HepG2 (cell line): Measurements from ENCODE around the gene GADD45GIP1. TPM values are rescaled to one million over a fixed set of nuclear protein-coding genes. Genes with fewer than 3 reads are reported as not detected.

Experiments used
- ATAC-seq: fragments of 200-7000 bp; cut with Tn5 transposase; 3 replicates; pipeline ENCODE4 v1.9.1; 2020; ENCODE audit warnings: mild to moderate bottlenecking, moderate library complexity
- BruUV-seq: library from RNA; stranded (reverse); fragments of 400-500 nt; replicated peaks from 2 replicates; lab custom pipeline; 2021; lab: Mats Ljungman, UMichigan
- CTCF ChIA-PET: fragments of 300-600 bp; formaldehyde crosslinking; extraction: SDS; loops from one replicate; lab custom pipeline; 2021; ENCODE audit warnings: low total read pairs, inconsistent platforms, low intra/inter-chr PET ratio; lab: Yijun Ruan, JAX
- POLR2A ChIA-PET: fragments of 350-600 bp; sonication (Branson Sonifier 250); formaldehyde crosslinking; loops from one replicate; lab custom pipeline; 2020; ENCODE audit warnings: antibody characterized with exemption, inconsistent platforms; lab: Yijun Ruan, JAX
- DNase-seq: peaks from one replicate; pipeline ENCODE4 v3.0.0-alpha.2; 2015; ENCODE audit warnings: low spot score
- FAIRE-seq: peaks from 3 replicates; lab custom pipeline; 2011; peaks lifted over from hg19 to GRCh38; lab: Jason Lieb, UNC
- H2AFZ ChIP-seq: one replicate; pipeline ENCODE4 v1.6.1; 2011; ENCODE audit warnings: low read length, inconsistent platforms
- H3K27ac ChIP-seq: fragments of 300-600 bp; 3 replicates; pipeline ENCODE4 v1.8.0; 2011; ENCODE audit warnings: mixed run types, mild to moderate bottlenecking, mixed read lengths, low read length, inconsistent platforms; ENCODE audit not compliant: insufficient read depth; ENCODE audit errors: extremely low read length
- H3K27me3 ChIP-seq, 2 experiments: fragments of 200-600 bp in 1 of 2; 2 replicates in 1 of 2; 3 replicates in 1 of 2; pipeline versions ENCODE4 v1.6.0 to v1.8.0; 2011; ENCODE audit warnings: low read length in 2 of 2, mild to moderate bottlenecking in 2 of 2, moderate library complexity in 2 of 2, inconsistent platforms in 1 of 2; ENCODE audit not compliant: insufficient read depth in 2 of 2, control insufficient read depth in 1 of 2
- H3K36me3 ChIP-seq, 2 experiments: fragments of 200-600 bp in 1 of 2; replicated peaks in 1 of 2; 2 replicates in 1 of 2; 3 replicates in 1 of 2; pipeline versions ENCODE4 v1.5.1 to v1.8.0; 2011; ENCODE audit warnings: low read length in 2 of 2, inconsistent platforms in 1 of 2; ENCODE audit not compliant: insufficient read depth in 2 of 2, control insufficient read depth in 1 of 2
- H3K4me1 ChIP-seq: 2 replicates; pipeline ENCODE4 v1.5.1; 2012; ENCODE audit warnings: low read length, inconsistent platforms; ENCODE audit not compliant: insufficient read depth
- H3K4me2 ChIP-seq: 2 replicates; pipeline ENCODE4 v1.6.0; 2011; ENCODE audit warnings: low read depth, low read length, inconsistent platforms
- H3K4me3 ChIP-seq, 3 experiments: fragments of 200-600 bp in 1 of 3; sonication (generic), shearing (Covaris generic) in 1 of 3; replicated peaks in 1 of 3; 2 replicates each; pipeline ENCODE4 v1.5.1; 2011 to 2016; ENCODE audit warnings: low read length in 3 of 3, inconsistent platforms in 2 of 3, low read depth in 2 of 3, mild to moderate bottlenecking in 2 of 3, control low read depth in 1 of 3, mixed read lengths in 1 of 3; ENCODE audit not compliant: insufficient read depth in 1 of 3
- H3K79me2 ChIP-seq: one replicate; pipeline ENCODE4 v1.6.1; 2011; ENCODE audit warnings: low read length, inconsistent platforms; ENCODE audit not compliant: insufficient read depth
- H3K9ac ChIP-seq: 2 replicates; pipeline ENCODE4 v1.6.0; 2011; ENCODE audit warnings: mild to moderate bottlenecking, low read depth, low read length, inconsistent platforms; ENCODE audit not compliant: insufficient read depth
- H3K9me3 ChIP-seq: 2 replicates; pipeline ENCODE4 v1.5.1; 2012; ENCODE audit warnings: mild to moderate bottlenecking, low read length
- H4K20me1 ChIP-seq: 2 replicates; pipeline ENCODE4 v1.6.0; 2011; ENCODE audit warnings: inconsistent platforms, mild to moderate bottlenecking, low read length, moderate library complexity; ENCODE audit not compliant: insufficient read depth
- ARID3A ChIP-seq: IDR thresholded peaks from 2 replicates; pipeline ENCODE4 v1.6.1; 2012; ENCODE audit warnings: low read depth, low read length, improper control_type of control experiment
- CENPX ChIP-seq: sonication (generic); formaldehyde crosslinking; IDR thresholded peaks from 2 replicates; pipeline ENCODE4 v1.9.0; 2021; ENCODE audit warnings: mild to moderate bottlenecking, missing genetic modification reagents, moderate library complexity
- CHCHD3 ChIP-seq: sonication (generic); formaldehyde crosslinking; IDR thresholded peaks from 2 replicates; pipeline ENCODE4 v1.8.0; 2022; ENCODE audit warnings: mild to moderate bottlenecking, missing genetic modification reagents, moderate library complexity
- ELF4 ChIP-seq: sonication (generic); formaldehyde crosslinking; IDR thresholded peaks from 2 replicates; pipeline ENCODE4 v1.5.0; 2020; ENCODE audit warnings: missing genetic modification reagents, mild to moderate bottlenecking, moderate library complexity, borderline replicate concordance
- MAFF ChIP-seq: IDR thresholded peaks from 2 replicates; pipeline ENCODE4 v1.6.1; 2011; ENCODE audit warnings: low read depth, low read length, improper control_type of control experiment
- MAFK ChIP-seq, 2 experiments: IDR thresholded peaks in 1 of 2; conservative IDR thresholded peaks in 1 of 2; 2 replicates each; pipeline ENCODE4 v1.6.1; 2011; ENCODE audit warnings: improper control_type of control experiment in 2 of 2, low read length in 2 of 2
- RBM22 ChIP-seq: fragments of 200-400 bp; formaldehyde crosslinking; optimal IDR thresholded peaks from 2 replicates; pipeline ENCODE3; 2017; ENCODE audit warnings: mild to moderate bottlenecking, low read length, moderate library complexity
- SRY ChIP-seq: sonication (generic); formaldehyde crosslinking; IDR thresholded peaks from 2 replicates; pipeline ENCODE4 v1.8.0; 2022; ENCODE audit warnings: mild to moderate bottlenecking, missing genetic modification reagents
- THRA ChIP-seq: sonication (generic); formaldehyde crosslinking; IDR thresholded peaks from 2 replicates; pipeline ENCODE4 v1.4.0; 2020; ENCODE audit warnings: missing genetic modification reagents, borderline replicate concordance
- ZBTB10 ChIP-seq: sonication (generic); formaldehyde crosslinking; IDR thresholded peaks from 2 replicates; pipeline ENCODE4 v1.4.0; 2020; ENCODE audit warnings: missing genetic modification reagents, borderline replicate concordance
- ZNF367 ChIP-seq: sonication (generic); formaldehyde crosslinking; IDR thresholded peaks from 2 replicates; pipeline ENCODE4 v1.4.0; 2020; ENCODE audit warnings: missing genetic modification reagents, borderline replicate concordance
- ZNF598 ChIP-seq: sonication (generic); formaldehyde crosslinking; IDR thresholded peaks from 2 replicates; pipeline ENCODE4 v1.5.1; 2020; ENCODE audit warnings: mild to moderate bottlenecking, missing genetic modification reagents, borderline replicate concordance
- WGBS: methylation state at CpG from one replicate; pipeline ENCODE4 v1.1.6; 2017; ENCODE audit warnings: low lambda C conversion rate; 5-methylcytosine and 5-hydroxymethylcytosine counted together
- in situ Hi-C: cut with HindIII; loops from 2 replicates; pipeline ENCODE4 v1.10.0; 2017; ENCODE audit warnings: low pct_unique_long_range_greater_than_20kb; ENCODE audit not compliant: extremely low pct_ligation_motif_present
- intact Hi-C: fragments of 100-400 bp; cut with micrococcal nuclease; formaldehyde crosslinking; loops from one replicate; pipeline ENCODE4 v1.10.0; 2022; ENCODE audit not compliant: unreplicated experiment
- polyA plus RNA-seq, 8 experiments: library from polyadenylated mRNA; depleted of rRNA in 3 of 8; stranded (reverse) in 7 of 8; unstranded in 1 of 8; fragments of >200 nt; fragmentation: Illumina TruSeq in 4 of 8; extraction: Trizol in 4 of 8; gene quantifications; 2 replicates each; pipeline versions ENCODE4 v1.2.1 to v1.2.3, GENCODE V29; 2011 to 2016; ENCODE audit warnings: low read depth in 4 of 8, missing spikeins in 1 of 8, mixed read lengths in 1 of 8; ENCODE audit not compliant: insufficient read depth in 1 of 8
- total RNA-seq, 5 experiments: library from RNA; depleted of rRNA; stranded (reverse); fragments of >200 nt; fragmentation: Illumina TruSeq; extraction: Trizol; gene quantifications; 2 replicates each; pipeline ENCODE4 v1.2.3, GENCODE V29; 2016; ENCODE audit warnings: low read depth in 1 of 5
- TF ChIP-seq, protein P1 (sequence below): sonication (generic); formaldehyde crosslinking; IDR thresholded peaks from 2 replicates; pipeline ENCODE4 v1.4.0; 2020; ENCODE audit warnings: low read depth, mild to moderate bottlenecking, missing genetic modification reagents

The GADD45GIP1 gene
- total and polyA plus RNA-seq, 2 of the 13 experiments (the other 11 are each of a cell fraction or from before 2014, with no cell fraction given), result 24.6 to 30.7 TPM

DNA sequence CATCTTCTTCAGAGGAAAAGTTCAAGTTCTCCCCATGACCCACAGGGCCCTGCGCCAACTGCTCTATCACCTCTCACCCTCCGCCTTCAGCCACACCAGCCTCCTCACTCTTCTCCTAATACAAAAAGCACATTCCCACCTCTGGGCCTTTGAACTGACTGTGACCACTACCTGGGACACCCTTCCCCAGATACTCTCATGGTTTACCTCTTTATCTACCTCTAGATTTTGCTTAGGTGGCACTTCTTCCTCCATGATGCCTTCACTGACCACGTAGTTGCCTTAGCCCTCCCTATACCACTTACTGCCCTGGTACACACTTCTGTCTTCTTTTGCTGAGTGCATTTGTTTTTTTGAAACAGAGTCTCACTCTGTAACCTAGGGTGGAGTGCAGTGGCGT lies 34.1 kb downstream of the GADD45GIP1 start:
- H4K20me1 ChIP-seq, result no peaks in the 10 kb centered on the region
- H3K79me2 ChIP-seq, result no peaks in the 10 kb centered on the region
- BruUV-seq, result no TSS peak
- intact Hi-C loops (no loop called here), in situ Hi-C loops (no loop called here)
- no peaks in the 10 kb centered on the region; a peak in 1 of 5 replicates for H3K27me3 ChIP-seq
- H3K27ac ChIP-seq, result no peak overlapping the region
- H3K4me3 ChIP-seq, result no peak overlapping the region
- no peak overlapping the region for H3K9ac ChIP-seq
- DNase-seq, result no peak
- H3K4me2 ChIP-seq, result no peak overlapping the region
- WGBS, result 98% methylated on average over 4 of the region's 4 CpGs
- H2AFZ ChIP-seq, result no peak overlapping the region
- CTCF ChIA-PET, result no interaction called here
- no peak for FAIRE-seq
- TF ChIP-seq CHCHD3 (CRISPR knock-in tag) (no peak), RBM22 (peak; percentile 24), ELF4 (no peak), MAFF (peak; percentile 61), SRY (CRISPR knock-in tag) (no peak), MAFK (conservative IDR thresholded peaks at IDR 0.05 in 1 of 2, IDR thresholded peaks at IDR 0.05 in 1 of 2; ENCODE audit: low read length in 2 of 2) (peak; percentile 50 to 77), THRA (no peak), CENPX (no peak), ZBTB10 (CRISPR knock-in tag) (no peak), ARID3A (no peak), ZNF598 (CRISPR knock-in tag) (no peak), ZNF367 (CRISPR knock-in tag) (no peak)
- TF ChIP-seq, protein P1, sequence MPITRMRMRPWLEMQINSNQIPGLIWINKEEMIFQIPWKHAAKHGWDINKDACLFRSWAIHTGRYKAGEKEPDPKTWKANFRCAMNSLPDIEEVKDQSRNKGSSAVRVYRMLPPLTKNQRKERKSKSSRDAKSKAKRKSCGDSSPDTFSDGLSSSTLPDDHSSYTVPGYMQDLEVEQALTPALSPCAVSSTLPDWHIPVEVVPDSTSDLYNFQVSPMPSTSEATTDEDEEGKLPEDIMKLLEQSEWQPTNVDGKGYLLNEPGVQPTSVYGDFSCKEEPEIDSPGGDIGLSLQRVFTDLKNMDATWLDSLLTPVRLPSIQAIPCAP (CRISPR knock-in tag), result no peak
- peaks cover 26 to 38% of the 10 kb centered on the region in 2 experiments for H3K36me3 ChIP-seq
- no peaks in the 10 kb centered on the region for H3K9me3 ChIP-seq
- POLR2A ChIA-PET, result no interaction called here
- ATAC-seq, result no peak
- no peaks in the 10 kb centered on the region for H3K4me1 ChIP-seq
